Measurements from ENCODE around the gene RASSF7. TPM values are rescaled to one million over a fixed set of nuclear protein-coding genes. Genes with fewer than 3 reads are reported as not detected.
A peak's percentile ranks its signal among the peaks of the same experiment; 100 is the strongest.

RASSF7 gene
- polyA plus RNA-seq, 1 of the 3 experiments (the other 2 are of a cell fraction), result 19.8 TPM

GRCh38 chr11:579830-580601, 19.2 kb downstream of the RASSF7 start:
- no peak overlapping the region for H3K27ac ChIP-seq (ENCODE audit: low read depth in 2 of 2, low read length in 1 of 2)

More at GRCh38 chr11:579830-580601, 19.2 kb downstream of the RASSF7 start:
- no peak overlapping the region for H3K9ac ChIP-seq
- H3K27me3 ChIP-seq (ENCODE audit: insufficient read depth), result no peaks in the 10 kb centered on the region
- H3K4me1 ChIP-seq (ENCODE audit: control insufficient read depth in 1 of 2, insufficient read depth in 2 of 2, low read depth in 1 of 2, low read length in 1 of 2), result peaks cover 4 to 22% of the 10 kb centered on the region in 2 experiments; a peak in 3 of 4 replicates
- H3K36me3 ChIP-seq (replicated peaks in 1 of 2; ENCODE audit: control insufficient read depth in 1 of 2, insufficient read depth in 2 of 2, low read length in 1 of 2), result peaks cover 5 to 12% of the 10 kb centered on the region in 2 experiments
- no peak overlapping the region for H3K4me3 ChIP-seq (ENCODE audit: low read depth in 2 of 2, low read length in 1 of 2)
- peaks cover 81% of the 10 kb centered on the region for H4K20me1 ChIP-seq (ENCODE audit: insufficient read depth)
- WGBS (ENCODE audit: low lambda C conversion rate), result 92% methylated on average over 7 of the region's 20 CpGs
- peak overlapping the region; percentile 12; the same call in 1 of the 2 replicates for H3K4me2 ChIP-seq
- no peaks in the 10 kb centered on the region for H3F3A ChIP-seq (replicated peaks; ENCODE audit: insufficient read depth)
- H3K9me2 ChIP-seq, result no peaks in the 10 kb centered on the region
- H3K9me3 ChIP-seq, result no peaks in the 10 kb centered on the region
- no peak overlapping the region for H2AFZ ChIP-seq (ENCODE audit: low read depth)
- no peak for TF ChIP-seq MAX (IDR thresholded peaks at IDR 0.05; ENCODE audit: low read depth)
- TF ChIP-seq IRF3 (IDR thresholded peaks at IDR 0.05; ENCODE audit: low read depth, low read length), result no peak
- TF ChIP-seq USF1 (IDR thresholded peaks at IDR 0.05; ENCODE audit: borderline replicate concordance, low read depth), result no peak
- no peak for TF ChIP-seq JUND (IDR thresholded peaks at IDR 0.05)
- no peak for TF ChIP-seq ZBTB33 (IDR thresholded peaks at IDR 0.05; ENCODE audit: borderline replicate concordance, low read depth)
- TF ChIP-seq CHD2 (IDR thresholded peaks at IDR 0.05; ENCODE audit: low read length, partially characterized antibody), result no peak
- TF ChIP-seq ELF1 (IDR thresholded peaks at IDR 0.05), result no peak
- TF ChIP-seq GATA2 (CRISPR knock-in tag; IDR thresholded peaks at IDR 0.05), result no peak
- no peak for TF ChIP-seq FOXM1 (IDR thresholded peaks at IDR 0.05; ENCODE audit: low read depth)
- TF ChIP-seq REST (IDR thresholded peaks at IDR 0.05; ENCODE audit: low read depth, low read length), result no peak
- no peak for TF ChIP-seq MEF2A (IDR thresholded peaks at IDR 0.05; ENCODE audit: borderline replicate concordance, low read depth)
- no peak for TF ChIP-seq SMC3 (IDR thresholded peaks at IDR 0.05; ENCODE audit: low read depth, low read length)
- TF ChIP-seq CTCF (IDR thresholded peaks at IDR 0.05), result no peak
- no peak for TF ChIP-seq YY1 (IDR thresholded peaks at IDR 0.05; ENCODE audit: low read depth)
- no peak for TF ChIP-seq EZH2phosphoT487 (IDR thresholded peaks at IDR 0.05; ENCODE audit: borderline replicate concordance, low read depth)
- TF ChIP-seq FOSL2 (IDR thresholded peaks at IDR 0.05; ENCODE audit: borderline replicate concordance, low read depth), result no peak
- ChIA-PET POLR2A (no interaction called here), CTCF (interaction anchor here (1.5 kb wide), 1 partner anchor 25 kb away, joined by 4 read pairs; no protein-coding TSS in a partner anchor)
- peaks cover 80% of the 10 kb centered on the region for H3K79me2 ChIP-seq (ENCODE audit: insufficient read depth)
- no peak for DNase-seq
